Hippocampal formation (tissue), 2 donors: ENCODE data around the gene TTC23L.
"Not testable (repeated sequence)": the region's sequence is repeated elsewhere in the genome, so short reads cannot be mapped to it uniquely, and the experiment has no call there.

Source experiments
- DNase-seq, 2 donors: peaks; one replicate each; lab custom pipeline; 2025; lab: John Stamatoyannopoulos, UW

Gene TTC23L, protein sequence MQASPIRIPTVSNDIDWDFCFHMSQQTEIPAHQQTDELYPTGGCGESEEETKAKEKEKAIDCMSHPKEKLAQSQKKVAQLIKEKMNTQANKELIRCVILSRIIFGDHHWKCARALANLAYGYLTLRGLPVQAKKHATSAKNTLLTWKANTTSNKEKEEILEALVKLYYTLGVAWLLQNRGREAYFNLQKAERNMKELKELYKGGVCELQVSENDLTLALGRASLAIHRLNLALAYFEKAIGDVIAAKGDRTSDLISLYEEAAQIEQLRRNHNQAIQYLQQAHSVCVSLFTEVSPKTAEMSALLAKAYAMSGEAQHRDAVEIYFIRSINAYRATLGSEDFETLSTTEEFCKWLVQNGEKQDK

GRCh38 chr5:34838785-34839714 lies at the start of gene TTC23L:
TTC23L (plus strand) TSS chr5:34839164; CDS start chr5:34840672, 1,508 bp downstream.
- DNase-seq: peak; percentile 60 to 69

- DNase-seq: no peak
Observed at GRCh38 chr5:34789639-34790038, 49.3 kb upstream of the TTC23L start.

DNA sequence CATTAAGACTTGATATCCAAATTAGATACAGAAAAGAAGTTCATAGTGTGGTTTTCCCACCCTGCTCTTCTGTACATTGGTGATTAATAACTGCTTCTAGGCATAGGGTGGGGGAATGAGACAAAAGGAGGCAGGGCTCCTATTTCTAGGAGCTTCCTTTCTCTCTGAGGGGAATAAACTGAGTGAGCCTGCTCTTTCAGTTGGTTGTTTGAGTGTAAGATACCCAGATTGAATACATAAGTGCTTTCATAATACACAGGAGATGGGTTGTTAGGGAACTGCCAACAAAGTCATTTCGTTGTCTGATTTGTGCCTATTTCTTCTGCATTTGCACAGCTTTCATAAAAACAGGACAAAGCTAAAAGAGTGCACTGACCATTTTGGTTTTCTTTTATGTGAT lies 48.9 kb upstream of the TTC23L start:
- DNase-seq: no peak

- no peak for DNase-seq
Observed at GRCh38 chr5:34791761-34792244, 47.2 kb upstream of the TTC23L start.

- no peak for DNase-seq
Observed at GRCh38 chr5:34802834-34803563, 36.0 kb upstream of the TTC23L start.

DNA sequence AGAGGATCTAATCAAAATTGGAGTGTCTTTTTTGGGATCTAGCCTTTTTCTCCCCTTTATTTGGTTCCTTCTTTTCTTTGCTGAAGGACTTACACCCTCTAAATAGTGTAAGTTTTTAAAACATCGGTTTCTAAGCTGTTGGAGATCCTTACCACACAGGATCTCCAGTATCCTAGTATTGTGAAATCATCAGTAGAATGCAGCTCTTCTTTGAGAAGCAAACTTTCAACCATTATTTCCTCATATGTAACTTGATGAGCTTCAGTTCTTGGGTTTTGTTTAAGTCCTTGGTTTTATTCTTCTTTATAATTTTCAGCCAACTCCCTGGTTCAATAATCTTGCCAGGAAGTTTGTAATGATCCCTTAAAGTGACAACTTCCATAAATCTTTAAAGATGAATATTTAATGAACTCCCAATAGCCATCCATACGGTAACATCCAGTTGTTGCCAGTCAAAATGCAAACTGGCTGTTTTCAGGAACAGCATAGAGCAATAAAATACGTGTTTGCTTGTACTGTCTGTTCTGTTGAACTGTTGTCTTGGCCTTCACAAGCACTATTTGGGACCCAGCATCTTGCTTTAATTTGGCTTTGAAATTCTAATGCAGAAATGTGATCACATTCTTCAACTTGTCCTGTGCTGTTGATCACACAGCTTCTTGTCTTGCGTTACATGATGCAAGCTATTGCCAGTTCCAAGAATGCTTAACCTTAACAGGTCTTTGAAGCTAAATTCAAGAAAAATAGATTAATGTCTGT lies 34.8 kb upstream of the TTC23L start:
- no peak for DNase-seq

DNA sequence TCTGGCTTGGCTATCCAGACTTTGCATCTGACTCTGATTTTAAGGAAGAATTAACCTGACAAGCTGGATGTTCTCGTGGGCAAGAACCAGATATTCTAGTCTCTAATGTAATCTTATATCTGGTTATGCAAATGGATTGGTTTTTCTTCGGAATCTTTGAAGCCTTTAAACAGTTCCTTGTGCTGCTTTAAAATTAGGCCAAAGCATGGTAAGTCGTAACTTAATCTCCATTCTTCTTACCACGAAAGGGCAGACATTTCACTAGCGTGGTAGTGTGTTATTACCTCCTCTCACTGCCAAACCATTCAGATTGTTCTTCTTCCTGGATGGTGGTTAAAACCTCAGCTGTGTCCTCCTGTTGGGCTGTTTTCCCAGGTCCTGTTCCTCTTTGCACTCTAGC lies 34.1 kb upstream of the TTC23L start:
- no peak for DNase-seq

- DNase-seq: no peak
Observed at GRCh38 chr5:34806532-34806931, 32.4 kb upstream of the TTC23L start.

- DNase-seq: no peak
Observed at GRCh38 chr5:34811706-34812105, 27.3 kb upstream of the TTC23L start.

DNA sequence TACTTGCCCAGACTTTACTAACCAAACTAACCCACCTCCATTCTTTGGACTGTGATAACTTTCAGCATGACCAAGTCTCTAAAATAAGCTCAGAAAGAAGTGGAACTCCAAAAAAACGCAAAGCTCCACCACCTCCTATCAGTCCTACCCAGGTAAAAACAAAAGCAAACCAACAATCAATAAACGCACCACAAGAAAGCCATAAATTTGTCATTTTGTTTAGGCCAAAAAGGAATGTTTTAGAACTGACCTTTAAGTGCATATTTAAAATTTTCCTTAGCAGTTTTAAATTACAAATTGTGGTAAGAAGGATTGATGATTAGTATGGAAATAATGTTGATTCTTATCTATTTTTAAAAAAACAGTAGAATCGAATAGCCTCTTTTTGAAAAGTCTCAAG lies 25.5 kb upstream of the TTC23L start:
- no peak for DNase-seq

DNA sequence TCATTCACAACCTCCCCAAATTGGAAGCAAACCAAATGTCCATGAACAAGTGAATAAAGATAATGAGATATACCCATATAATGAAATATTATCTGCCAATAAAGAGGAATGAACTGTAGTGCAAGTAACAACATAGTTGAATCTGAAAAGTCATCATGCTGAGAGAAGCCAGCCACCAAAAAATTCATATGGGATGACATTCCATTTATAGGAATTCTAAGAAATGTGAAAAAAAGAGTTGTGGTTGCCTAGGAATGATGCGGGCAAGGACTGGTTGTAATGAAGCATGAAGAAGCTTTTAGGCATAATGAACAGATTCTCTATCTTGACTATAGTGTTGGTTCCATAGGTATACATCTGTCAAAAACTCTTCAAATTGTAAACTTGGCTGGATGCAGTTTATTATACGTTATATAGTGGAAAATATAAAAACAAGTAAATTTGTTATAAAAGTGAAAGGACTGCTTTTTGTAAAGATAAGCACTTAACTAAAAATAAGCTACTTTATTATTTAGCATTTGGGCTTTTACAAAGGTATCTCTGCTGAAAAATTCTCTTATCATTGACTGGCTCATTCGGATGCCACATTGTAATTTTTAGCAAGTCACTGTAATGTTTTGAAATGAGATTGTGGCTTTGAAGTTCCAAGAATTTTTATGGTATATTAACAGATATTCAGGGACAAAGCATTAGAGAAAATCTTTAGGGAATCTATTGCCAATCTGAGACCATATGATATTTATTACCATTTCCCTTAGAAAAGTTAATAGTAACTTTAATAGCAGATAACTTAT lies 21.2 kb upstream of the TTC23L start:
- no peak for DNase-seq

- DNase-seq: no peak
Observed at GRCh38 chr5:34818717-34819116, 20.2 kb upstream of the TTC23L start.

GRCh38 chr5:34820593-34820992 lies 18.4 kb upstream of the TTC23L start:
- DNase-seq: no peak

GRCh38 chr5:34822956-34823715 lies 15.8 kb upstream of the TTC23L start:
- no peak for DNase-seq

DNA sequence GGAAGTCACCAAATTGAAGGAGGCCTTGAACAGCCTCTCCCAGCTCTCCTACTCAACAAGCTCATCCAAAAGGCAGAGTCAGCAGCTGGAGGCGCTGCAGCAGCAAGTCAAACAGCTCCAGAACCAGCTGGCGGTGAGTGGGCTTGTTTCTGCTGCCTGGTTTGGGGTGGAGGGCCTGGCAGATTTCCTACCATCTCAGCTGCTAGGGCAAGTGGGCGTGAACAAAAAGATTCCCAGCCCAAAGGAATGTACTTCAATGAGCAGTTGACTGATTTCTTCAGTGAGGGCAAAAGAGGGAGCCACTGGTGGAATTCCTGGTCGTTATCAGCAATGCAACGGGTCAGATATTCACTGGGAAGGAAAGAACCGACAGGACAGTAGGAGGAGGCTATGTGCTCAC lies 12.6 kb upstream of the TTC23L start:
- DNase-seq: no peak

- DNase-seq: no peak
Observed at GRCh38 chr5:34827588-34828506, 11.1 kb upstream of the TTC23L start.

- DNase-seq: not testable (repeated sequence)
Observed at GRCh38 chr5:34830827-34831226, 8.1 kb upstream of the TTC23L start.

DNA sequence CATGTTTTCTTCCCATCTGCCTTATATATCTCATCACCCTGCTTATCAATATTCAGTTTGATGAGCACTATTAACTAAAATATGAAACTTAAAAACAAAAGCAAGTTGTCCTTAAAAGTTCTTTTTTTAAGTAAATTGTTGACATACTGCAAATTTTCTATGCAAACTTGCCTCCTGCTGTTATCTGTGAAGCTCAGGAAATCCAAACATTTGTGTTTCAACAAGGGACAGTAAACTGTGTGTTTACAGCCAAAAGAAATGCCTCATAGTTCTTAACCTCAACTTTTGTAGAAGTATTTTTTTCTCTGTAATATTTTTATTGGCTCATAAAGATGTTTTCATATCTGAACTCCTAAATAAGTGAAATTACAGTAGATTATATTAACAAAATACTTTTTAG lies 7.7 kb upstream of the TTC23L start:
- no peak for DNase-seq

GRCh38 chr5:34832568-34832967 lies 6.4 kb upstream of the TTC23L start:
- no peak for DNase-seq
